ENCODE measurements around the gene SPIRE2. TPM values are rescaled to one million over a fixed set of nuclear protein-coding genes. Genes with fewer than 3 reads are reported as not detected.

SPIRE2 gene
- total and polyA plus RNA-seq, 9 of the 15 experiments (the other 6 are each of a cell fraction or from before 2014, with no cell fraction given): 0.70 to 7.5 (median 4.6) TPM

- ChIA-PET POLR2A (interaction anchor here (0.6 kb wide), 1 partner anchor 8 kb away, joined by 3 read pairs; no protein-coding TSS in a partner anchor), CTCF (ENCODE audit: low intra/inter-chr PET ratio) (no interaction called here)
- Histone ChIP-seq H3K4me3 (no peak overlapping the region), H3K27me3 (ENCODE audit: control insufficient read depth in 2 of 2, insufficient read depth in 2 of 2, low read length in 2 of 2) (no peaks in the 10 kb centered on the region), H3K36me3 (ENCODE audit: control insufficient read depth, insufficient read depth, low read length) (no peaks in the 10 kb centered on the region), H4K20me1 (replicated peaks; ENCODE audit: control insufficient read depth, insufficient read depth, low read length) (no peaks in the 10 kb centered on the region), H3K9me3 (replicated peaks; ENCODE audit: control insufficient read depth, insufficient read depth, low read depth, low read length) (no peaks in the 10 kb centered on the region), H3K4me2 (ENCODE audit: insufficient read depth, low read length) (no peak overlapping the region), H3K9ac (ENCODE audit: insufficient read depth in 1 of 2, low read depth in 2 of 2, low read length in 2 of 2) (peak overlapping the region in 1 of 2 experiments; percentile 1; a peak in 1 of 4 replicates), H3K4me1 (replicated peaks in 1 of 2; ENCODE audit: control insufficient read depth in 2 of 2, insufficient read depth in 2 of 2, low read length in 2 of 2) (peaks cover 0 to 31% of the 10 kb centered on the region in 2 experiments; a peak in 3 of 5 replicates), H3K27ac (ENCODE audit: extremely low read depth, low read depth, low read length) (no peak overlapping the region), H3K79me2 (ENCODE audit: control insufficient read depth, insufficient read depth, low read length) (no peaks in the 10 kb centered on the region), H2AFZ (ENCODE audit: low read depth, low read length) (no peak overlapping the region), H3K9me1 (ENCODE audit: control insufficient read depth, insufficient read depth, low read length) (no peaks in the 10 kb centered on the region)
- FAIRE-seq: no peak
- DNase-seq (ENCODE audit: extremely low read depth in 1 of 4, low spot score in 3 of 4): no peak
- intact Hi-C loops (cut with micrococcal nuclease): no loop called here
- in situ Hi-C loops (cut with MboI): no loop called here
- BruUV-seq (replicated peaks): no TSS peak
- no peak for TF ChIP-seq ZNF316 (IDR thresholded peaks at IDR 0.05)
- TF ChIP-seq ID3 (CRISPR knock-in tag; IDR thresholded peaks at IDR 0.05): no peak
- no peak for TF ChIP-seq ID3 (tag; IDR thresholded peaks at IDR 0.05)
- no peak for TF ChIP-seq CREBBP (IDR thresholded peaks at IDR 0.05; ENCODE audit: low read depth, low read length)
- TF ChIP-seq E2F3 (CRISPR knock-in tag; IDR thresholded peaks at IDR 0.05): no peak
- TF ChIP-seq SMARCE1 (IDR thresholded peaks at IDR 0.05): no peak
- TF ChIP-seq ELF1 (tag; IDR thresholded peaks at IDR 0.05): no peak
- TF ChIP-seq CEBPZ (IDR thresholded peaks at IDR 0.05; ENCODE audit: borderline replicate concordance, low read depth, low read length): no peak
- no peak for TF ChIP-seq CTCF (IDR thresholded peaks at IDR 0.05 in 2 of 3, conservative IDR thresholded peaks at IDR 0.05 in 1 of 3; ENCODE audit: insufficient read depth in 2 of 3, low read depth in 1 of 3, low read length in 3 of 3)
- no peak for TF ChIP-seq PHF20 (IDR thresholded peaks at IDR 0.05; ENCODE audit: partially characterized antibody)
- TF ChIP-seq MITF (IDR thresholded peaks at IDR 0.05): no peak
- 36% methylated on average over 9 of the region's 13 CpGs for WGBS (ENCODE audit: insufficient coverage, low coverage, missing lambda C conversion rate)
- no peak; the same call in 2 of the 3 replicates for ATAC-seq
Measured at GRCh38 chr16:89844739-89845339, 16.6 kb downstream of the SPIRE2 start.

Data from K562 (cell line).